ENCODE measurements around the gene RAB22A.
"Not testable (repeated sequence)": the region's sequence is repeated elsewhere in the genome, so short reads cannot be mapped to it uniquely, and the experiment has no call there.

Gene RAB22A

DNA sequence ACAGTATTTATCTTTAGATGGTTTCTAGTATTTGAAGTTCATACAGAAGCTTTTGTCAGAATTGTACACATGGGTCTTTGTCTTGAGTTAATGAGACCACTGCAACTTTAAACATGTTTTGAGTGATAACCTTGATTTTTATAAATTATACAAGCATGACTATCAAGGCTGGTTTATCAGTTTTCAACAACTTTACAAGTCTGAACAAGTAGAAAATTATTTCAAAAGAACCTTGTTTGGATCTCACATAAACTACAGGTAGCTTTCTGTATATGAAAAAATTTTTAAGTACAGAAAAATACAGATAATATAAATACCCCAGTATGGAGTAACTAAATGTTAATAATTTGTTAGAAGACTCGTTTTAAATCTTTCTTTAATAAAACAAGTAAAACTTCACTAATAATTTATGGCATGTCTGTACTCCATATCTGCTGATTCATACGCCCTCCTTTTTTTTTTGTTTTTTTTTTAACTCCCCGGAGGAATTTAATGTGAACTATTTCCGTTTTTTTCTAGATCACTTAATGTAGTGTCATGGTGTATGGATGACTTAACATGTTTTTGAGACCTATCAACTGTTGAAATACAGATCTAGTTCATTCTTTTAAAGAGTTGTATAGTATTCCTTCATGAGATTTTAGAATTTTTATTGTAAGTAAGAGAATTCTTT lies 97.8 kb downstream of the RAB22A start:
- DNase-seq (ENCODE audit: low spot score) = no peak
- TF ChIP-seq CTCF (IDR thresholded peaks at IDR 0.05; ENCODE audit: borderline replicate concordance, control extremely low read depth, extremely low read depth, insufficient read depth, missing control alignments) = no peak
- in situ Hi-C loops (cut with MboI; ENCODE audit: low sequenced_read_pairs, unreplicated experiment) = no loop called here

GRCh38 chr20:58407966-58408557 lies 98.5 kb downstream of the RAB22A start:
- TF ChIP-seq CTCF (IDR thresholded peaks at IDR 0.05; ENCODE audit: borderline replicate concordance, control extremely low read depth, extremely low read depth, insufficient read depth, missing control alignments) = no peak
- DNase-seq (ENCODE audit: low spot score) = peak; percentile 42
- in situ Hi-C loops (cut with MboI; ENCODE audit: low sequenced_read_pairs, unreplicated experiment) = no loop called here

GRCh38 chr20:58408603-58409246 lies 99.2 kb downstream of the RAB22A start:
- no peak for TF ChIP-seq CTCF (IDR thresholded peaks at IDR 0.05; ENCODE audit: borderline replicate concordance, control extremely low read depth, extremely low read depth, insufficient read depth, missing control alignments)
- in situ Hi-C loops (cut with MboI; ENCODE audit: low sequenced_read_pairs, unreplicated experiment) = no loop called here
- peak; percentile 45 for DNase-seq (ENCODE audit: low spot score)

DNA sequence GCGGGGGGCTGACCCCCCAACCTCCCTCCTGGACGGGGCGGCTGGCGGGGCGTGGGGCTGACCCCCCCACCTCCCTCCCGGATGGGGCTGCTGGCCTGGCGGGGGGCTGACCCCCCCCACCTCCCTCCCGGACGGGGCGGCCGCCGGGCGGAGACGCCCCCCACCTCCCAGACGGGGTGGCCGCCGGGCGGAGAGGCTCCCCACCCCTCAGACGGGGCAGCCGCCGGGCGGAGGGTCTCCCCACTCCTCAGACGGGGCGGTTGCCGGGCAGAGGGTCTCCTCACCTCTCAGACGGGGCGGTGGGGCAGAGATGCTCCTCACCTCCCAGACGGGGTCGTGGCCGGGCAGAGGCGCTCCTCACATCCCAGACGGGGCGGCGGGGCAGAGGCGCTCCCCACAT lies 104.7 kb downstream of the RAB22A start:
- DNase-seq (ENCODE audit: low spot score); in situ Hi-C loops (cut with MboI; ENCODE audit: low sequenced_read_pairs, unreplicated experiment): not testable (repeated sequence)

GRCh38 chr20:58414786-58415185 lies 105.3 kb downstream of the RAB22A start:
- in situ Hi-C loops (cut with MboI; ENCODE audit: low sequenced_read_pairs, unreplicated experiment); DNase-seq (ENCODE audit: low spot score): not testable (repeated sequence)

DNA sequence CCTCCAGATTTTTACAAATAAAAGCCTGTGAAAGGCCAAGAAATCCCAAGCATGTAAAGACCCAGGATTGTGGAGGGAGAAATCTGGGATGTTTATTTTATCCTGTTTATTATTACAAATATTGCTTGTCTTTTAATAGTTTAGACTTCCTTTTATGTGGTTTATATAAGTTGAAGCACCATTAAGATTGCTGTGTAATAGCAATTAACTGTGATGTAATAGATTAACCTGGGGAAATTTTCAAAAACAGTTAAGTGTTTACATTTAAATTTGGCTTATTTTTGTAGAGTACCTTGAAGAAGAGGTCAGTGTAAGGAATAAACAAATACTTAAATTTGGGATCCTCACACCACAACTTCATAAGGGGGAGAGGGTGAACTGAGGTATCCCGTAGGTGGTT lies 106.5 kb downstream of the RAB22A start:
- no peak for TF ChIP-seq CTCF (IDR thresholded peaks at IDR 0.05; ENCODE audit: borderline replicate concordance, control extremely low read depth, extremely low read depth, insufficient read depth, missing control alignments)
- no peak for DNase-seq (ENCODE audit: low spot score)
- in situ Hi-C loops (cut with MboI; ENCODE audit: low sequenced_read_pairs, unreplicated experiment) = no loop called here

DNA sequence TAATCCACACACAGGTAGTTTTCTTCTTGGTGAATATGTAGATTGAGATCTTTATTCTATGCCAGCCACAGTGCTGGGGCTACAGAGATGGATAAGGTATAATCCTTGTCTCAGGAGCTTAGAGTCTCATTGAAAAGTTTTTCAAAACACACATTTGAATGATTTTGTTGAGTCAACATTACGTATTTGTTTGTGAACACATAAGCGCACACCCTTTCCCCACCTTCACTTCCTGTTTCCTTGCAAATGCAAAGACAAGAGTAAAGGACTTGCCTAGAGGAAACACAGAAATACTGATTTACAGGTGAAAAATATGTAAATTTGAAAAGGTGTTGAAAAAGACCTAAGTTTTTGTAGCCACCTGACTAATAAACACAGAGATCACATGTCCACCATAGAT lies 107.3 kb downstream of the RAB22A start:
- no peak for DNase-seq (ENCODE audit: low spot score)

More for the DNA sequence above, 107.3 kb downstream of the RAB22A start:
- TF ChIP-seq CTCF (IDR thresholded peaks at IDR 0.05; ENCODE audit: borderline replicate concordance, control extremely low read depth, extremely low read depth, insufficient read depth, missing control alignments) = no peak
- in situ Hi-C loops (cut with MboI; ENCODE audit: low sequenced_read_pairs, unreplicated experiment) = no loop called here

All from GM13976 (cell line).